K562 (cell line): ENCODE data around the gene TRAF7. TPM values are rescaled to one million over a fixed set of nuclear protein-coding genes. Genes with fewer than 3 reads are reported as not detected.
A peak's percentile ranks its signal among the peaks of the same experiment; 100 is the strongest.

Experiments used
- E4F1 ChIP-seq: fragments of 250-450 bp; sonication (Bioruptor Pico); IDR thresholded peaks from 2 replicates; pipeline ENCODE4 v1.5.0; 2021; ENCODE audit warnings: mild to moderate bottlenecking, borderline replicate concordance
- GTF2E2 ChIP-seq: fragments of 200-800 bp; sonication (Bioruptor generic); IDR thresholded peaks from 2 replicates; pipeline ENCODE4 v1.6.1; 2016; ENCODE audit warnings: missing genetic modification characterization, missing compliant biosample characterization
- JUN ChIP-seq, 2 experiments: sonication (generic) in 1 of 2; formaldehyde crosslinking in 1 of 2; IDR thresholded peaks; 2 replicates each; pipeline versions ENCODE4 v1.6.1 to v1.8.0; 2012 to 2022; ENCODE audit warnings: borderline replicate concordance in 2 of 2, mild to moderate bottlenecking in 2 of 2, improper control_type of control experiment in 1 of 2, low read depth in 1 of 2, low read length in 1 of 2, missing genetic modification reagents in 1 of 2
- NELFE ChIP-seq: IDR thresholded peaks from 2 replicates; pipeline ENCODE4 v1.6.1; 2011; ENCODE audit warnings: mild to moderate bottlenecking; ENCODE audit not compliant: insufficient read depth, insufficient read length
- PHF8 ChIP-seq: fragments of 200-600 bp; sonication (generic); IDR thresholded peaks from 2 replicates; pipeline ENCODE4 v1.6.1; 2012; ENCODE audit warnings: mixed run types, mild to moderate bottlenecking, inconsistent platforms, low read length, moderate library complexity, borderline replicate concordance
- SRF ChIP-seq, 2 experiments: fragments of 250-450, 450-650 bp in 1 of 2; sonication (Bioruptor Pico) in 1 of 2; sonication (generic) in 1 of 2; formaldehyde crosslinking; IDR thresholded peaks; 2 replicates each; pipeline versions ENCODE4 v1.5.0 to v1.5.1; 2020 to 2022; ENCODE audit warnings: mild to moderate bottlenecking in 1 of 2, missing genetic modification reagents in 1 of 2
- U2AF1 ChIP-seq: fragments of 200-400 bp; formaldehyde crosslinking; optimal IDR thresholded peaks from 2 replicates; pipeline ENCODE3; 2017; ENCODE audit warnings: mild to moderate bottlenecking, low read depth, low read length, moderate library complexity
- ZNF282 ChIP-seq: sonication (generic); formaldehyde crosslinking; IDR thresholded peaks from 2 replicates; pipeline ENCODE4 v1.8.1; 2023; ENCODE audit warnings: missing genetic modification reagents
- ZNF3 ChIP-seq: fragments of 250-450 bp; sonication (Bioruptor Pico); IDR thresholded peaks from 2 replicates; pipeline ENCODE4 v1.5.0; 2021; ENCODE audit warnings: mild to moderate bottlenecking, moderate library complexity
- ZNF75A ChIP-seq: fragments of 450-650 bp; formaldehyde crosslinking; IDR thresholded peaks from 2 replicates; pipeline ENCODE4 v1.4.0; 2020; ENCODE audit warnings: mild to moderate bottlenecking
- ZNF77 ChIP-seq: fragments of 250-450 bp; sonication (Bioruptor Pico); IDR thresholded peaks from 2 replicates; pipeline ENCODE4 v1.5.0; 2020
- polyA plus RNA-seq, 8 experiments: library from polyadenylated mRNA; depleted of rRNA in 4 of 8; stranded (reverse) in 5 of 8; unstranded in 3 of 8; fragments of >200 nt; fragmentation: Nextera tagmentation in 2 of 8; fragmentation: Illumina TruSeq in 1 of 8; extraction: Ambion mirVana in 2 of 8; extraction: Trizol in 1 of 8; gene quantifications; 2 replicates each; pipeline versions ENCODE4 v1.2.1 to v1.2.3, GENCODE V29; 2011 to 2014; ENCODE audit warnings: inconsistent platforms in 1 of 8, missing spikeins in 1 of 8
- total RNA-seq, 7 experiments: library from RNA; depleted of rRNA in 6 of 7; stranded (reverse); fragments of >200 nt in 6 of 7; fragmentation: Illumina TruSeq in 2 of 7; extraction: Trizol in 2 of 7; gene quantifications; 2 replicates each; pipeline versions ENCODE4 v1.2.1 to v1.2.3, GENCODE V29; 2011 to 2021; ENCODE audit warnings: low replicate concordance in 1 of 7
- TF ChIP-seq, protein P1 (sequence below), 2 experiments: fragments of 450-650 bp in 1 of 2; sonication (generic) in 1 of 2; formaldehyde crosslinking in 1 of 2; IDR thresholded peaks; 2 replicates each; pipeline versions ENCODE4 v1.7.1 to v1.9.0; 2016 to 2022; ENCODE audit warnings: inconsistent platforms in 1 of 2, mild to moderate bottlenecking in 1 of 2, missing genetic modification reagents in 1 of 2
- TF ChIP-seq, protein P2 (sequence below): fragments of 250-450 bp; sonication (Bioruptor Pico); IDR thresholded peaks from 2 replicates; pipeline ENCODE4 v1.5.0; 2020; ENCODE audit warnings: mild to moderate bottlenecking

The TRAF7 gene
- total and polyA plus RNA-seq, 9 of the 15 experiments (the other 6 are each of a cell fraction or from before 2014, with no cell fraction given) = 1.1 to 113 (median 41.6) TPM

GRCh38 chr16:2223221-2223941 lies 67.8 kb downstream of the TRAF7 start, which contains the start of gene E4F1 (continued):
- TF ChIP-seq ZNF282 (CRISPR knock-in tag) (no peak), JUN (IDR thresholded peaks at IDR 0.05; ENCODE audit: borderline replicate concordance, low read depth, low read length) (0 out of 2 replicates have a peak, but pooled peaks have one; percentile 47), JUN (CRISPR knock-in tag; IDR thresholded peaks at IDR 0.05; ENCODE audit: borderline replicate concordance) (no peak), NELFE (no peak), ZNF3 (CRISPR knock-in tag) (no peak), GTF2E2 (tag) (no peak), ZNF75A (CRISPR knock-in tag) (no peak), SRF (CRISPR knock-in tag; IDR thresholded peaks at IDR 0.05) (peak in 1 of 2 experiments; percentile 94; a peak in 2 of 4 replicates), PHF8 (peak; percentile 92), ZNF77 (no peak), E4F1 (CRISPR knock-in tag) (peak; percentile 96), U2AF1 (peak; percentile 59)
- TF ChIP-seq, protein P1, sequence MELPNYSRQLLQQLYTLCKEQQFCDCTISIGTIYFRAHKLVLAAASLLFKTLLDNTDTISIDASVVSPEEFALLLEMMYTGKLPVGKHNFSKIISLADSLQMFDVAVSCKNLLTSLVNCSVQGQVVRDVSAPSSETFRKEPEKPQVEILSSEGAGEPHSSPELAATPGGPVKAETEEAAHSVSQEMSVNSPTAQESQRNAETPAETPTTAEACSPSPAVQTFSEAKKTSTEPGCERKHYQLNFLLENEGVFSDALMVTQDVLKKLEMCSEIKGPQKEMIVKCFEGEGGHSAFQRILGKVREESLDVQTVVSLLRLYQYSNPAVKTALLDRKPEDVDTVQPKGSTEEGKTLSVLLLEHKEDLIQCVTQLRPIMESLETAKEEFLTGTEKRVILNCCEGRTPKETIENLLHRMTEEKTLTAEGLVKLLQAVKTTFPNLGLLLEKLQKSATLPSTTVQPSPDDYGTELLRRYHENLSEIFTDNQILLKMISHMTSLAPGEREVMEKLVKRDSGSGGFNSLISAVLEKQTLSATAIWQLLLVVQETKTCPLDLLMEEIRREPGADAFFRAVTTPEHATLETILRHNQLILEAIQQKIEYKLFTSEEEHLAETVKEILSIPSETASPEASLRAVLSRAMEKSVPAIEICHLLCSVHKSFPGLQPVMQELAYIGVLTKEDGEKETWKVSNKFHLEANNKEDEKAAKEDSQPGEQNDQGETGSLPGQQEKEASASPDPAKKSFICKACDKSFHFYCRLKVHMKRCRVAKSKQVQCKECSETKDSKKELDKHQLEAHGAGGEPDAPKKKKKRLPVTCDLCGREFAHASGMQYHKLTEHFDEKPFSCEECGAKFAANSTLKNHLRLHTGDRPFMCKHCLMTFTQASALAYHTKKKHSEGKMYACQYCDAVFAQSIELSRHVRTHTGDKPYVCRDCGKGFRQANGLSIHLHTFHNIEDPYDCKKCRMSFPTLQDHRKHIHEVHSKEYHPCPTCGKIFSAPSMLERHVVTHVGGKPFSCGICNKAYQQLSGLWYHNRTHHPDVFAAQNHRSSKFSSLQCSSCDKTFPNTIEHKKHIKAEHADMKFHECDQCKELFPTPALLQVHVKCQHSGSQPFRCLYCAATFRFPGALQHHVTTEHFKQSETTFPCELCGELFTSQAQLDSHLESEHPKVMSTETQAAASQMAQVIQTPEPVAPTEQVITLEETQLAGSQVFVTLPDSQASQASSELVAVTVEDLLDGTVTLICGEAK (IDR thresholded peaks at IDR 0.05) = no peak
- TF ChIP-seq, protein P1 (CRISPR knock-in tag; IDR thresholded peaks at IDR 0.05) = no peak
- TF ChIP-seq, protein P2, sequence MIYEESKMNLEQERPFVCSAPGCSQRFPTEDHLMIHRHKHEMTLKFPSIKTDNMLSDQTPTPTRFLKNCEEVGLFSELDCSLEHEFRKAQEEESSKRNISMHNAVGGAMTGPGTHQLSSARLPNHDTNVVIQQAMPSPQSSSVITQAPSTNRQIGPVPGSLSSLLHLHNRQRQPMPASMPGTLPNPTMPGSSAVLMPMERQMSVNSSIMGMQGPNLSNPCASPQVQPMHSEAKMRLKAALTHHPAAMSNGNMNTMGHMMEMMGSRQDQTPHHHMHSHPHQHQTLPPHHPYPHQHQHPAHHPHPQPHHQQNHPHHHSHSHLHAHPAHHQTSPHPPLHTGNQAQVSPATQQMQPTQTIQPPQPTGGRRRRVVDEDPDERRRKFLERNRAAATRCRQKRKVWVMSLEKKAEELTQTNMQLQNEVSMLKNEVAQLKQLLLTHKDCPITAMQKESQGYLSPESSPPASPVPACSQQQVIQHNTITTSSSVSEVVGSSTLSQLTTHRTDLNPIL = no peak
